Breast epithelium (tissue), 4 donors: Measurements from ENCODE around the gene YPEL4. TPM values are rescaled to one million over a fixed set of nuclear protein-coding genes. Genes with fewer than 3 reads are reported as not detected.

Experiments used
- DNase-seq, 2 donors: peaks; one replicate each; pipeline ENCODE4 v3.0.0-alpha.2; 2019; ENCODE audit warnings: low spot score in 2 of 2
- H3K27ac ChIP-seq, 2 donors: fragments of 200-600 bp; sonication (generic) in 1 of 2; one replicate each; pipeline ENCODE4 v1.5.1; 2016 to 2019; ENCODE audit warnings: mild to moderate bottlenecking in 1 of 2
- H3K27me3 ChIP-seq, 2 donors: fragments of 200-600 bp; sonication (generic) in 1 of 2; one replicate each; pipeline versions ENCODE4 v1.5.1 to v1.6.0; 2017 to 2019; ENCODE audit warnings: control low read depth in 1 of 2, mild to moderate bottlenecking in 1 of 2
- H3K36me3 ChIP-seq: fragments of 200-600 bp; one replicate; pipeline ENCODE4 v1.5.1; 2019
- H3K4me1 ChIP-seq, 2 donors: fragments of 200-600 bp; sonication (generic); one replicate each; pipeline ENCODE4 v1.5.1; 2016 to 2019; ENCODE audit warnings: control low read depth in 1 of 2
- H3K4me3 ChIP-seq, 3 donors: fragments of 200-600 bp; sonication (generic); 1 replicate in 2 of 3; 2 replicates in 1 of 3; pipeline ENCODE4 v1.5.1; 2016 to 2019; ENCODE audit warnings: mild to moderate bottlenecking in 3 of 3, moderate library complexity in 2 of 3
- H3K9me3 ChIP-seq, 2 donors: fragments of 200-600 bp; sonication (generic) in 1 of 2; one replicate each; pipeline ENCODE4 v1.5.1; 2016 to 2019; ENCODE audit warnings: control low read depth in 1 of 2
- CTCF ChIP-seq, 3 donors: fragments of 450-650 bp; IDR thresholded peaks; one replicate each; pipeline ENCODE4 v1.5.1; 2016 to 2017; ENCODE audit warnings: antibody characterized with exemption in 3 of 3, mild to moderate bottlenecking in 3 of 3, moderate library complexity in 3 of 3
- POLR2A ChIP-seq: fragments of 450-650 bp; IDR thresholded peaks from one replicate; pipeline ENCODE4 v1.6.1; 2016; ENCODE audit warnings: antibody characterized with exemption, mild to moderate bottlenecking, moderate library complexity
- POLR2AphosphoS5 ChIP-seq, 3 donors: sonication (generic); formaldehyde crosslinking; IDR thresholded peaks; one replicate each; pipeline ENCODE4 v1.6.1; 2017; ENCODE audit warnings: antibody characterized with exemption in 3 of 3
- intact Hi-C: fragments of 100-400 bp; cut with DNase I; formaldehyde crosslinking; loops from one replicate; pipeline ENCODE4 v1.15.1; 2023; ENCODE audit warnings: low total_unique reads
- total RNA-seq, 3 donors: library from RNA; depleted of rRNA; stranded (reverse); fragments of >200 nt; gene quantifications; one replicate each; pipeline ENCODE4 v1.1.0, GENCODE V29; 2016

Gene YPEL4
- total RNA-seq, 3 donors from 2014 or later = 1.1 to 2.3 (median 2.0) TPM

- H3K4me1 ChIP-seq = peaks cover 0 to 11% of the 10 kb centered on the region in 2 donors
- no peaks in the 10 kb centered on the region for H3K27me3 ChIP-seq
- H3K4me3 ChIP-seq = peak overlapping the region; percentile 95 to 100 (median 98)
- TF ChIP-seq POLR2A (no peak), CTCF (IDR thresholded peaks at IDR 0.05) (no peak), POLR2AphosphoS5 (IDR thresholded peaks at IDR 0.05) (peak; percentile 35 to 95 (median 68))
- H3K9me3 ChIP-seq = no peaks in the 10 kb centered on the region
- H3K27ac ChIP-seq = peak overlapping the region; percentile 99 to 100
- peak; percentile 95 to 98 for DNase-seq
- intact Hi-C loops = no loop called here
- H3K36me3 ChIP-seq = no peaks in the 10 kb centered on the region
Observed at GRCh38 chr11:57667117-57667735, 17.5 kb upstream of the YPEL4 start.

GRCh38 chr11:57663975-57664374 is 14.3 kb upstream of the YPEL4 start:
- DNase-seq = no peak
- Histone ChIP-seq H3K36me3 (peaks cover 11% of the 10 kb centered on the region), H3K4me3 (no peak overlapping the region), H3K27me3 (no peaks in the 10 kb centered on the region), H3K9me3 (no peaks in the 10 kb centered on the region), H3K4me1 (peaks cover 0 to 3% of the 10 kb centered on the region in 2 donors), H3K27ac (no peak overlapping the region)
- intact Hi-C loops = no loop called here
- no peak for TF ChIP-seq CTCF (IDR thresholded peaks at IDR 0.05)
- no peak for TF ChIP-seq POLR2A
- no peak for TF ChIP-seq POLR2AphosphoS5 (IDR thresholded peaks at IDR 0.05)

GRCh38 chr11:57662893-57663292 is 13.2 kb upstream of the YPEL4 start:
- Histone ChIP-seq H3K9me3 (no peaks in the 10 kb centered on the region), H3K27ac (no peak overlapping the region), H3K4me1 (no peaks in the 10 kb centered on the region), H3K36me3 (peaks cover 11% of the 10 kb centered on the region), H3K4me3 (no peak overlapping the region), H3K27me3 (no peaks in the 10 kb centered on the region)
- no peak for DNase-seq
- TF ChIP-seq POLR2A (no peak), POLR2AphosphoS5 (IDR thresholded peaks at IDR 0.05) (no peak), CTCF (IDR thresholded peaks at IDR 0.05) (no peak)
- intact Hi-C loops = no loop called here

DNA sequence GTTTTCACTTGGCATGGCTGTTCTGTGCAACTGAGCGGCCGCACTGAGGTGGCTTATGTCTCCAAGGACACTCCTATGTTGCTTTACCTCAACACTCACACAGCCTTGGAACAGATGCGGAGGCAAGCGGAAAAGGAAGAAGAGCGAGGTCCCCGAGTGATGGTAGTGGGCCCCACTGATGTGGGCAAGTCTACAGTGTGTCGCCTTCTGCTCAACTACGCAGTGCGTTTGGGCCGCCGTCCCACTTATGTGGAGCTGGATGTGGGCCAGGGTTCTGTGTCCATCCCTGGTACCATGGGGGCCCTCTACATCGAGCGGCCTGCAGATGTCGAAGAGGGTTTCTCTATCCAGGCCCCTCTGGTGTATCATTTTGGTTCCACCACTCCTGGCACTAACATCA is 10.0 kb upstream of the YPEL4 start:
- intact Hi-C loops = no loop called here
- DNase-seq = no peak

More for the DNA sequence above, 10.0 kb upstream of the YPEL4 start:
- Histone ChIP-seq H3K27ac (no peak overlapping the region), H3K4me3 (no peak overlapping the region), H3K36me3 (peaks cover 11% of the 10 kb centered on the region), H3K27me3 (no peaks in the 10 kb centered on the region), H3K4me1 (no peaks in the 10 kb centered on the region), H3K9me3 (no peaks in the 10 kb centered on the region)
- TF ChIP-seq POLR2A (no peak), CTCF (IDR thresholded peaks at IDR 0.05) (no peak), POLR2AphosphoS5 (IDR thresholded peaks at IDR 0.05) (no peak)
